Heart right ventricle (tissue), 16 donors: ENCODE results near the gene AMIGO2. TPM values are rescaled to one million over a fixed set of nuclear protein-coding genes. Genes with fewer than 3 reads are reported as not detected.

Experiments used
- ATAC-seq, 8 donors: fragments of 200-7000 bp; cut with Tn5 transposase; one replicate each; pipeline ENCODE4 v1.9.1; 2020; ENCODE audit warnings: mild to moderate bottlenecking in 8 of 8, moderate library complexity in 8 of 8, moderate number of reproducible peaks in 1 of 8
- DNase-seq, 2 donors: peaks; one replicate each; pipeline ENCODE4 v3.0.0-alpha.2; 2020
- H3K27ac ChIP-seq, 10 donors: fragments of 200-600 bp; sonication (generic) in 2 of 10; one replicate each; pipeline versions ENCODE4 v1.5.0 to v1.8.0; 2020 to 2022; ENCODE audit warnings: mild to moderate bottlenecking in 3 of 10
- H3K27me3 ChIP-seq, 7 donors: fragments of 200-600 bp; one replicate each; pipeline ENCODE4 v1.8.0; 2021 to 2022; ENCODE audit warnings: mild to moderate bottlenecking in 2 of 7
- H3K36me3 ChIP-seq, 9 donors: fragments of 200-600 bp; sonication (generic) in 1 of 9; one replicate each; pipeline versions ENCODE4 v1.5.0 to v1.8.0; 2020 to 2022; ENCODE audit warnings: mild to moderate bottlenecking in 2 of 9
- H3K4me1 ChIP-seq, 9 donors: fragments of 200-600 bp; sonication (generic) in 1 of 9; one replicate each; pipeline versions ENCODE4 v1.5.0 to v1.8.0; 2020 to 2022; ENCODE audit warnings: mild to moderate bottlenecking in 4 of 9
- H3K4me3 ChIP-seq, 10 donors: fragments of 200-600 bp; sonication (generic) in 2 of 10; one replicate each; pipeline versions ENCODE4 v1.5.0 to v1.8.0; 2020 to 2022; ENCODE audit warnings: mild to moderate bottlenecking in 7 of 10, moderate library complexity in 2 of 10
- H3K9me3 ChIP-seq, 11 donors: fragments of 200-600 bp in 10 of 11; sonication (generic) in 2 of 11; one replicate each; pipeline versions ENCODE4 v1.5.0 to v1.8.0; 2013 to 2022; ENCODE audit warnings: mild to moderate bottlenecking in 2 of 11, control low read depth in 1 of 11, moderate library complexity in 1 of 11
- CTCF ChIP-seq, 9 donors: fragments of 200-600 bp; sonication (generic) in 2 of 9; IDR thresholded peaks; one replicate each; pipeline versions ENCODE4 v1.5.0 to v1.8.0; 2021 to 2022; ENCODE audit warnings: antibody characterized with exemption in 9 of 9, mild to moderate bottlenecking in 5 of 9, moderate library complexity in 1 of 9
- WGBS, 2 donors: extraction: QIAGEN DNeasy Blood & Tissue Kit; methylation state at CpG; one replicate each; pipeline ENCODE4 v1.1.7; 2013; ENCODE audit warnings: inconsistent platforms in 1 of 2; 5-methylcytosine and 5-hydroxymethylcytosine counted together
- intact Hi-C, 10 donors: fragments of 100-400 bp; cut with DNase I; formaldehyde crosslinking; loops; one replicate each; pipeline versions ENCODE4 v1.11.1 to v1.14.2; 2022
- polyA plus RNA-seq, 2 donors: library from polyadenylated mRNA; stranded (reverse); fragments of 200-250 nt; gene quantifications; one replicate each; pipeline ENCODE4 v1.2.3, GENCODE V29; 2013
- total RNA-seq, 10 donors: library from RNA; stranded (reverse); fragmentation: NEBNext Ultra II Directional in 3 of 10; extraction: Animal tissue kit (Norgen Biotek cat#: 25700) in 3 of 10; gene quantifications; one replicate each; pipeline versions ENCODE4 v1.2.1 to v1.2.4, GENCODE V29; 2021 to 2023
- donor health status: Arrhythmogenic right ventricular cardiomyopathy.
- donor health status: ischemic (EF 13 %, LVEDD 7.1; RV severe dilation, severe dysfunction).
- donor health status: healthy with polysubstance abuse.
- donor health status: DM: no; HTN: yes; CAD: no.
- donor health status: DM: no; HTN: no; CAD: no.
- donor health status: ischemic (EF 25% LVEDD 6.9; RV normal size, moderate dysfunction).
- donor health status: ischemic (EF 25% LVEDD 5.7; RV mildly dilated, moderate dysfunction).
- donor health status: healthy.
- donor health status: DM: yes; HTN: yes; CAD: no.
- donor health status: Ischemic cardiomyopathy.
- donor health status: ischemic (EF 35%, LVEDD 5.7; RV mildly dilated, moderate dysfunction).
- donor health status: nonischemic (EF 11% LVEDD 7.7; RV severe dilation, severe dysfunction).
- donor health status: DM: yes; HTN: yes; CAD: no.
- donor health status: PGD.
- donor health status: ischemic (EF 29% LVEDD 5.4; RV normal size, mild dysfunction).
- donor health status: nonischemic (EF 23%, LVEDD 6.1; RV moderate dilation, normal function).

The AMIGO2 gene
- total and polyA plus RNA-seq, 12 donors = 1.1 to 3.3 (median 2.2) TPM

GRCh38 chr12:47032644-47033043, 47.1 kb downstream of the AMIGO2 start:
- peak; percentile 23 to 74 (median 65) for TF ChIP-seq CTCF (IDR thresholded peaks at IDR 0.05)
- Histone ChIP-seq H3K9me3 (no peaks in the 10 kb centered on the region), H3K27ac (no peak overlapping the region), H3K36me3 (no peaks in the 10 kb centered on the region), H3K27me3 (peaks cover 0 to 3% (median 0%) of the 10 kb centered on the region in 7 donors), H3K4me3 (no peak overlapping the region), H3K4me1 (peaks cover 0 to 7% (median 0%) of the 10 kb centered on the region in 9 donors)
- intact Hi-C loops = loop anchor here in 9 of 10 donors (1.0 to 10.0 kb wide), 10 partner anchors 272 to 655 kb away; no protein-coding TSS in a partner anchor
- DNase-seq (peak in 1 of 2 donors; percentile 22), ATAC-seq (peak in 5 of 8 donors; percentile 57 to 81 (median 73))
- WGBS, 2 donors = 6 to 15% methylated on average over 1 of the region's 1 CpG

- H3K27ac ChIP-seq = no peak overlapping the region
- no peak for DNase-seq
- no peak overlapping the region for H3K4me3 ChIP-seq
- no peak for TF ChIP-seq CTCF (IDR thresholded peaks at IDR 0.05)
- peaks cover 0 to 6% (median 0%) of the 10 kb centered on the region in 7 donors for H3K27me3 ChIP-seq
- no peaks in the 10 kb centered on the region for H3K36me3 ChIP-seq
- no peak for ATAC-seq
- H3K4me1 ChIP-seq = peaks cover 0 to 7% (median 0%) of the 10 kb centered on the region in 9 donors
- WGBS, 2 donors = 90 to 95% methylated on average over 2 of the region's 2 CpGs
- intact Hi-C loops = loop anchor here in 9 of 10 donors (5.0 to 10.0 kb wide), 11 partner anchors 275 to 685 kb away; no protein-coding TSS in a partner anchor
- no peaks in the 10 kb centered on the region for H3K9me3 ChIP-seq
These were observed 49.9 kb downstream of the AMIGO2 start for GRCh38 chr12:47029903-47030302.

DNA sequence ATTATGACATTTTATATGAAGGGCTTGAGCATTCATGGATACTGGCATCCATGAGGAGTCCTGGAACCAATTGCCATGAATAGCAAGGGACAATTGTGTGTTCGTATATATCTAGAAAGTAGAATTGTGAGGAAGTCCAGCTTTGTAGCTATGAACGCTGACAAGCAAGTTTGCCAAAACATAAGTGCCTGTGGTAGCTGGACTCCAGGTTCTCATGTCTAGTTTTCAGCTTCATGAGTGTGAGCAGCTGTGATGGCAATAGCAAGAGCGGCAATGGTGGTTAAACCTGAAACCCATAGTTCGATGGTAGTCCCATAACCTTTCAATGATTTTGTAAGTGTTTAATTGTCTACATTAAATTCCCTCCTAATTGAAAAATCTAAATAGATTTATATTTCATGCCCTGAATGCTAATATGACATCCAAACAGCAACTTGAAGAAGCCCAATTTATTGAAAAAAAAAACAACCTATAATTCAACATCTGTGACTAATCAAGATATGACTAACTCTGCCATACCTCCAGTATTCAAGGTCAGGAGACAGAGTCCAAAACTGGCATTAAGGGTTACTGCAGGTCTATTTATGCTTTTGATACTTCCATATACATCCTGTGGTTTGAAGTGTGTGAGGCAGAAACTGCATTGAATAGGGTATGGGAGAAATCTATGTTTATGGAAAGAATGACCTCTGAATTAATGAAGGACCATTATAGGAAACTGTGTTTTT, 50.6 kb downstream of the AMIGO2 start:
- WGBS, 2 donors = 78 to 92% methylated on average over 4 of the region's 4 CpGs
- H3K4me3 ChIP-seq = no peak overlapping the region

More for the DNA sequence above, 50.6 kb downstream of the AMIGO2 start:
- Histone ChIP-seq H3K9me3 (no peaks in the 10 kb centered on the region), H3K36me3 (no peaks in the 10 kb centered on the region), H3K27me3 (peaks cover 0 to 6% (median 0%) of the 10 kb centered on the region in 7 donors), H3K4me1 (peaks cover 0 to 7% (median 6%) of the 10 kb centered on the region in 9 donors), H3K27ac (no peak overlapping the region)
- no peak for TF ChIP-seq CTCF (IDR thresholded peaks at IDR 0.05)
- no peak for ATAC-seq
- intact Hi-C loops = loop anchor here in 5 of 10 donors (5.0 to 10.0 kb wide), 3 partner anchors 354 to 684 kb away; no protein-coding TSS in a partner anchor
- DNase-seq = no peak
